ENCODE measurements around the gene OR10P1.

OR10P1 gene

DNA sequence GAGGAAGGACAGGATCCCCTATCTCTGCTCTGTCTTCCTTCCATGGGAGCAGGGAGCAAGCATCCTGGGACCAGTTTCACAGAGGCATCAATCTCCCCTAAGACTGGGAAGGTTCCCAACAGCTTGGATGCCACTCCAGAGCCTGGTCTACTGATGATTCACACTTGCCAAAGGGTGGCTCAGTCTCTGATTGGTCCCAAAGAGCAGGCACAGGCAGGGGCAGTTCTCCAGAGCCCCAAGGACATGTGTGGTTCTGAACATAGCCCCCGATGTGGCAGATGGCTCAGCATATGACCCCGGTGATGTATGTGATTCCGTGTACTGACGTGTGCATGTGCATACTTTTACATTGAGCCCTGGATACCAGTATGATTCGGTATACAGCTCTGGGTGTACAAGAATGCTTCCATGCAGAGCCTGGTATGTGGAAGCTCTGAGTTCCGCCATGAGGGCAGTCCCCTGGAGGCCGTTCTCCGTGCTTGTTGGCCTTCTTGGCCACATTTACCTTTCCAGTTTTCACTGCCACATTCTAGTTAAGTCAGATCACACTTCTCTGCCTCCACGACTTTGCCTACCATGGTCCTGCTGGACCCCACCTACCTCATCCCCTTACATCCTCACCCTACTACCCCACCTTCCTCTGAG, 49.8 kb downstream of the OR10P1 start:
- FAIRE-seq: no peak

All from G401.6 (cell line).